CD4-positive, CD25-positive, alpha-beta regulatory T cell (primary cell): ENCODE measurements around the gene LAGE3. TPM values are rescaled to one million over a fixed set of nuclear protein-coding genes. Genes with fewer than 3 reads are reported as not detected.

Experiments
- ATAC-seq, 2 donors: fragments of 150-1000 bp; cut with Tn5 transposase; one replicate each; pipeline ENCODE4 v1.10.0; 2021; ENCODE audit warnings: low read depth in 2 of 2, moderate number of reproducible peaks in 2 of 2, moderate library complexity in 1 of 2
- DNase-seq, 3 donors: peaks; one replicate each; pipeline versions ENCODE4 v3.0.0 to v3.0.0-alpha.2; 2012 to 2022; ENCODE audit warnings: mixed read lengths in 1 of 3
- H3K27ac ChIP-seq: one replicate; pipeline ENCODE4 v1.7.0; 2013; ENCODE audit warnings: mild to moderate bottlenecking, low read length; ENCODE audit not compliant: insufficient read depth, poor library complexity, severe bottlenecking
- H3K27me3 ChIP-seq: one replicate; pipeline ENCODE4 v1.7.0; 2013; ENCODE audit warnings: low read length; ENCODE audit not compliant: control insufficient read depth, insufficient read depth
- H3K36me3 ChIP-seq: one replicate; pipeline ENCODE4 v1.7.0; 2013; ENCODE audit warnings: mild to moderate bottlenecking, low read length, moderate library complexity; ENCODE audit not compliant: control insufficient read depth, insufficient read depth
- H3K4me1 ChIP-seq: 2 replicates; pipeline ENCODE4 v1.7.0; 2013; ENCODE audit warnings: mild to moderate bottlenecking, low read length; ENCODE audit not compliant: insufficient read depth, control insufficient read depth, poor library complexity, severe bottlenecking
- H3K4me3 ChIP-seq: one replicate; pipeline ENCODE4 v1.7.0; 2013; ENCODE audit warnings: low read depth, mild to moderate bottlenecking, low read length, moderate library complexity
- H3K9me3 ChIP-seq, 2 experiments: 1 replicate in 1 of 2; 2 replicates in 1 of 2; pipeline ENCODE4 v1.7.0; 2013; ENCODE audit warnings: low read length in 2 of 2, mild to moderate bottlenecking in 1 of 2, moderate library complexity in 1 of 2; ENCODE audit not compliant: control insufficient read depth in 2 of 2
- H3K27ac Mint-ChIP-seq, 3 donors: one replicate each; pipeline ENCODE4 v1.8.0; 2020 to 2022; ENCODE audit warnings: mild to moderate bottlenecking in 3 of 3, mixed read lengths in 3 of 3, moderate library complexity in 2 of 3
- H3K27me3 Mint-ChIP-seq: one replicate; pipeline ENCODE4 v1.8.0; 2022; ENCODE audit warnings: mild to moderate bottlenecking, mixed read lengths
- H3K36me3 Mint-ChIP-seq: one replicate; pipeline ENCODE4 v1.8.0; 2020; ENCODE audit warnings: mixed read lengths
- H3K4me1 Mint-ChIP-seq, 4 donors: one replicate each; pipeline ENCODE4 v1.8.0; 2020 to 2022; ENCODE audit warnings: mixed read lengths in 4 of 4, mild to moderate bottlenecking in 1 of 4
- H3K4me3 Mint-ChIP-seq, 4 donors: one replicate each; pipeline ENCODE4 v1.8.0; 2020 to 2022; ENCODE audit warnings: mild to moderate bottlenecking in 4 of 4, mixed read lengths in 4 of 4, moderate library complexity in 3 of 4
- H3K9me3 Mint-ChIP-seq, 7 donors: one replicate each; pipeline ENCODE4 v1.8.0; 2020 to 2022; ENCODE audit warnings: mixed read lengths in 7 of 7, mild to moderate bottlenecking in 3 of 7, moderate library complexity in 2 of 7
- polyA plus RNA-seq, 4 donors: library from polyadenylated mRNA; unstranded; fragments of 300-500 nt; fragmentation: Illumina TruSeq; gene quantifications; one replicate each; pipeline ENCODE4 v1.2.3, GENCODE V29; 2021
- total RNA-seq: library from RNA; stranded (reverse); gene quantifications from one replicate; pipeline ENCODE4 v1.2.3, GENCODE V29; 2022

LAGE3 gene
- total and polyA plus RNA-seq, 5 donors from 2014 or later = 8.9 to 47.9 (median 40.7) TPM

- Mint-ChIP-seq H3K4me1 (peaks cover 0 to 29% (median 14%) of the 10 kb centered on the region in 4 donors), H3K27me3 (no peaks in the 10 kb centered on the region), H3K36me3 (peaks cover 5% of the 10 kb centered on the region), H3K9me3 (peaks cover 0 to 2% (median 0%) of the 10 kb centered on the region in 7 donors), H3K4me3 (peak overlapping the region in 2 of 4 donors; percentile 51 to 59), H3K27ac (peak overlapping the region in 1 of 3 donors; percentile 52)
- Histone ChIP-seq H3K27me3 (no peaks in the 10 kb centered on the region), H3K4me3 (no peak overlapping the region), H3K27ac (no peak overlapping the region), H3K4me1 (peaks cover 35% of the 10 kb centered on the region), H3K36me3 (peaks cover 8% of the 10 kb centered on the region), H3K9me3 (no peaks in the 10 kb centered on the region)
- DNase-seq = no peak
- no peak for ATAC-seq
Measured at GRCh38 chrX:154433605-154434004, 45.5 kb downstream of the LAGE3 start.

GRCh38 chrX:154432210-154432609 is 46.9 kb downstream of the LAGE3 start:
- Mint-ChIP-seq H3K36me3 (peaks cover 5% of the 10 kb centered on the region), H3K27ac (no peak overlapping the region), H3K4me1 (peaks cover 0 to 35% (median 19%) of the 10 kb centered on the region in 4 donors), H3K9me3 (no peaks in the 10 kb centered on the region), H3K4me3 (no peak overlapping the region), H3K27me3 (no peaks in the 10 kb centered on the region)
- H3K36me3 ChIP-seq = peaks cover 8% of the 10 kb centered on the region
- no peak overlapping the region for H3K27ac ChIP-seq
- H3K27me3 ChIP-seq = no peaks in the 10 kb centered on the region
- no peak overlapping the region for H3K4me3 ChIP-seq
- ATAC-seq = no peak
- H3K4me1 ChIP-seq = peaks cover 24% of the 10 kb centered on the region
- no peak for DNase-seq
- no peaks in the 10 kb centered on the region for H3K9me3 ChIP-seq

GRCh38 chrX:154431341-154431740 is 47.7 kb downstream of the LAGE3 start:
- H3K4me3 Mint-ChIP-seq = no peak overlapping the region
- ATAC-seq (no peak), DNase-seq (no peak)
- Histone ChIP-seq H3K27ac (no peak overlapping the region), H3K9me3 (no peaks in the 10 kb centered on the region), H3K4me3 (no peak overlapping the region), H3K4me1 (peaks cover 23% of the 10 kb centered on the region), H3K27me3 (no peaks in the 10 kb centered on the region), H3K36me3 (peaks cover 8% of the 10 kb centered on the region)
- no peaks in the 10 kb centered on the region for H3K27me3 Mint-ChIP-seq
- peak overlapping the region in 1 of 3 donors; percentile 66 for H3K27ac Mint-ChIP-seq
- no peaks in the 10 kb centered on the region for H3K9me3 Mint-ChIP-seq
- H3K36me3 Mint-ChIP-seq = peaks cover 5% of the 10 kb centered on the region
- H3K4me1 Mint-ChIP-seq = peaks cover 0 to 35% (median 19%) of the 10 kb centered on the region in 4 donors

- peaks cover 8% of the 10 kb centered on the region for H3K36me3 ChIP-seq
- no peaks in the 10 kb centered on the region for H3K27me3 Mint-ChIP-seq
- DNase-seq (no peak), ATAC-seq (no peak)
- H3K27me3 ChIP-seq = no peaks in the 10 kb centered on the region
- peaks cover 5% of the 10 kb centered on the region for H3K36me3 Mint-ChIP-seq
- no peaks in the 10 kb centered on the region for H3K9me3 ChIP-seq
- peaks cover 19% of the 10 kb centered on the region for H3K4me1 ChIP-seq
- H3K4me3 ChIP-seq = no peak overlapping the region
- H3K4me1 Mint-ChIP-seq = peaks cover 0 to 31% (median 17%) of the 10 kb centered on the region in 4 donors
- H3K4me3 Mint-ChIP-seq = peak overlapping the region in 3 of 4 donors; percentile 26 to 96 (median 43)
- peak overlapping the region in 1 of 3 donors; percentile 66 for H3K27ac Mint-ChIP-seq
- no peak overlapping the region for H3K27ac ChIP-seq
- peaks cover 0 to 1% (median 0%) of the 10 kb centered on the region in 7 donors for H3K9me3 Mint-ChIP-seq
Measured at GRCh38 chrX:154430916-154431315, 48.2 kb downstream of the LAGE3 start.

GRCh38 chrX:154430479-154430878 is 48.6 kb downstream of the LAGE3 start:
- Histone ChIP-seq H3K4me3 (no peak overlapping the region), H3K4me1 (peaks cover 19% of the 10 kb centered on the region), H3K36me3 (peaks cover 8% of the 10 kb centered on the region), H3K9me3 (no peaks in the 10 kb centered on the region), H3K27ac (no peak overlapping the region), H3K27me3 (no peaks in the 10 kb centered on the region)
- Mint-ChIP-seq H3K27me3 (no peaks in the 10 kb centered on the region), H3K9me3 (peaks cover 0 to 1% (median 0%) of the 10 kb centered on the region in 7 donors), H3K4me1 (peaks cover 0 to 30% (median 17%) of the 10 kb centered on the region in 4 donors), H3K36me3 (peaks cover 5% of the 10 kb centered on the region), H3K27ac (no peak overlapping the region), H3K4me3 (peak overlapping the region in 3 of 4 donors; percentile 26 to 96 (median 91))
- ATAC-seq = no peak
- DNase-seq = no peak

GRCh38 chrX:154429711-154430110 is 49.4 kb downstream of the LAGE3 start:
- Mint-ChIP-seq H3K4me1 (peaks cover 0 to 30% (median 17%) of the 10 kb centered on the region in 4 donors), H3K27ac (peak overlapping the region; percentile 14 to 89 (median 78)), H3K4me3 (peak overlapping the region; percentile 86 to 96 (median 88)), H3K9me3 (peaks cover 0 to 1% (median 0%) of the 10 kb centered on the region in 7 donors), H3K27me3 (no peaks in the 10 kb centered on the region), H3K36me3 (peaks cover 5% of the 10 kb centered on the region)
- no peak overlapping the region for H3K27ac ChIP-seq
- no peak for ATAC-seq
- no peak for DNase-seq
- H3K9me3 ChIP-seq = no peaks in the 10 kb centered on the region
- H3K36me3 ChIP-seq = peaks cover 3% of the 10 kb centered on the region
- H3K27me3 ChIP-seq = no peaks in the 10 kb centered on the region
- H3K4me3 ChIP-seq = peak overlapping the region; percentile 53
- H3K4me1 ChIP-seq = peaks cover 19% of the 10 kb centered on the region

GRCh38 chrX:154428176-154429171 is 50.6 kb downstream of the LAGE3 start, which contains the start of gene ATP6AP1:
Gene ATP6AP1, plus strand, starts transcription at chrX:154428677. Its CDS starts 16 bp downstream, at chrX:154428693.
- peaks cover 19% of the 10 kb centered on the region for H3K4me1 ChIP-seq
- H3K36me3 Mint-ChIP-seq = peaks cover 4% of the 10 kb centered on the region
- peak within 1 kb of the TSS; percentile 67 for H3K27ac ChIP-seq
- peaks cover 0 to 30% (median 17%) of the 10 kb centered on the region in 4 donors for H3K4me1 Mint-ChIP-seq
- H3K36me3 ChIP-seq = peaks cover 3% of the 10 kb centered on the region
- peak; percentile 98 to 99 for ATAC-seq
- peak within 1 kb of the TSS; percentile 86 to 96 (median 88) for H3K4me3 Mint-ChIP-seq
- no peaks in the 10 kb centered on the region for H3K9me3 ChIP-seq
- H3K27ac Mint-ChIP-seq = peak within 1 kb of the TSS; percentile 78 to 89 (median 86)
- peaks cover 0 to 1% (median 0%) of the 10 kb centered on the region in 7 donors for H3K9me3 Mint-ChIP-seq
- no peaks in the 10 kb centered on the region for H3K27me3 Mint-ChIP-seq
- H3K4me3 ChIP-seq = peak within 1 kb of the TSS; percentile 53
- no peaks in the 10 kb centered on the region for H3K27me3 ChIP-seq
- DNase-seq = peak; percentile 81 to 93 (median 88)
